Endothelial cell of umbilical vein (primary cell): Measurements from ENCODE around the gene POLE4. TPM values are rescaled to one million over a fixed set of nuclear protein-coding genes. Genes with fewer than 3 reads are reported as not detected.

Experiments used
- BruUV-seq: library from RNA; stranded (reverse); fragments of 400-500 nt; replicated peaks from 2 replicates; lab custom pipeline; 2021; lab: Mats Ljungman, UMichigan
- CTCF ChIA-PET: fragments of 300-600, 350-600 bp; sonication (Branson Sonifier 250); formaldehyde crosslinking; loops from one replicate; lab custom pipeline; 2021; ENCODE audit warnings: antibody characterized with exemption, inconsistent platforms; lab: Charles Lee
- POLR2A ChIA-PET: fragments of 300-600, 350-600 bp; sonication (Branson Sonifier 250); formaldehyde crosslinking; loops from one replicate; lab custom pipeline; 2021; ENCODE audit warnings: antibody characterized with exemption, inconsistent platforms; lab: Charles Lee
- DNase-seq: peaks from one replicate; pipeline ENCODE4 v3.0.0-alpha.2; 2011; ENCODE audit warnings: low read depth, low spot score
- FAIRE-seq: peaks from 2 replicates; lab custom pipeline; 2011; peaks lifted over from hg19 to GRCh38; lab: Jason Lieb, UNC
- H2AFZ ChIP-seq: 2 replicates; pipeline ENCODE4 v1.6.0; 2012; ENCODE audit warnings: low read depth, low read length, control low read depth, inconsistent platforms
- H3K27ac ChIP-seq: 2 replicates; pipeline ENCODE4 v1.5.1; 2011; ENCODE audit warnings: low read depth, mild to moderate bottlenecking, control low read depth, low read length, moderate library complexity; ENCODE audit not compliant: insufficient read depth
- H3K27me3 ChIP-seq, 2 experiments: 2 replicates each; pipeline versions ENCODE4 v1.6.0 to v1.6.1; 2011; ENCODE audit warnings: low read length in 2 of 2, mixed read lengths in 1 of 2; ENCODE audit not compliant: control insufficient read depth in 2 of 2, insufficient read depth in 2 of 2
- H3K36me3 ChIP-seq, 2 experiments: 2 replicates in 1 of 2; 3 replicates in 1 of 2; pipeline ENCODE4 v1.5.1; 2011; ENCODE audit warnings: low read length in 2 of 2, mild to moderate bottlenecking in 1 of 2, moderate library complexity in 1 of 2; ENCODE audit not compliant: control insufficient read depth in 2 of 2, insufficient read depth in 2 of 2; ENCODE audit errors: extremely low read depth in 1 of 2
- H3K4me1 ChIP-seq: 3 replicates; pipeline ENCODE4 v1.5.1; 2011; ENCODE audit warnings: mild to moderate bottlenecking, low read length; ENCODE audit not compliant: control insufficient read depth, insufficient read depth; ENCODE audit errors: extremely low read depth
- H3K4me2 ChIP-seq: 2 replicates; pipeline ENCODE4 v1.6.1; 2011; ENCODE audit warnings: low read length, control low read depth, mixed read lengths; ENCODE audit not compliant: insufficient read depth
- H3K4me3 ChIP-seq, 3 experiments: fragments of 200-600 bp in 1 of 3; sonication (generic), shearing (Covaris generic) in 1 of 3; replicated peaks in 1 of 3; 2 replicates each; pipeline ENCODE4 v1.5.1; 2011 to 2016; ENCODE audit warnings: control low read depth in 3 of 3, low read length in 3 of 3, mild to moderate bottlenecking in 2 of 3, inconsistent platforms in 1 of 3, low read depth in 1 of 3, moderate library complexity in 1 of 3; ENCODE audit not compliant: insufficient read depth in 1 of 3
- H3K79me2 ChIP-seq: 2 replicates; pipeline ENCODE4 v1.6.0; 2012; ENCODE audit warnings: low read length, inconsistent platforms; ENCODE audit not compliant: control insufficient read depth, insufficient read depth
- H3K9ac ChIP-seq: replicated peaks from 2 replicates; pipeline ENCODE3; 2011; ENCODE audit warnings: low read length, control low read depth; ENCODE audit not compliant: insufficient read depth; ENCODE audit errors: extremely low read depth
- H3K9me1 ChIP-seq: replicated peaks from 3 replicates; pipeline ENCODE4 v1.6.0; 2011; ENCODE audit warnings: mild to moderate bottlenecking, low read length; ENCODE audit not compliant: control insufficient read depth, insufficient read depth; ENCODE audit errors: extremely low read depth
- H3K9me3 ChIP-seq: replicated peaks from 2 replicates; pipeline ENCODE4 v1.5.1; 2012; ENCODE audit warnings: low read length, inconsistent platforms; ENCODE audit not compliant: control insufficient read depth, insufficient read depth
- H4K20me1 ChIP-seq: replicated peaks from 2 replicates; pipeline ENCODE3; 2011; ENCODE audit warnings: mild to moderate bottlenecking, low read length; ENCODE audit not compliant: control insufficient read depth, insufficient read depth; ENCODE audit errors: extremely low read depth
- CTCF ChIP-seq, 2 donors: IDR thresholded peaks; 1 replicate in 1 of 2; 2 replicates in 1 of 2; pipeline ENCODE4 v1.5.1; 2011; ENCODE audit warnings: low read length in 2 of 2, mild to moderate bottlenecking in 2 of 2, moderate library complexity in 2 of 2, control low read depth in 1 of 2, inconsistent platforms in 1 of 2, low read depth in 1 of 2; ENCODE audit not compliant: insufficient read depth in 1 of 2; ENCODE audit errors: extremely low read depth in 1 of 2
- EZH2 ChIP-seq: IDR thresholded peaks from 2 replicates; pipeline ENCODE4 v1.6.1; 2012; ENCODE audit warnings: borderline replicate concordance, low read depth, mild to moderate bottlenecking, moderate library complexity, low read length, inconsistent platforms; ENCODE audit not compliant: severe bottlenecking
- FOS ChIP-seq: IDR thresholded peaks from 2 replicates; pipeline ENCODE4 v1.6.1; 2011; ENCODE audit warnings: mild to moderate bottlenecking, low read length, moderate library complexity, borderline replicate concordance; ENCODE audit not compliant: insufficient read depth
- GATA2 ChIP-seq: IDR thresholded peaks from 2 replicates; pipeline ENCODE4 v1.7.0; 2011; ENCODE audit warnings: low read depth, mild to moderate bottlenecking, moderate library complexity, mixed read lengths, low read length; ENCODE audit not compliant: insufficient read length, insufficient read depth
- JUN ChIP-seq: IDR thresholded peaks from 2 replicates; pipeline ENCODE4 v1.6.1; 2011; ENCODE audit warnings: borderline replicate concordance, low read depth; ENCODE audit not compliant: insufficient read length, insufficient read depth
- MYC ChIP-seq: IDR thresholded peaks from one replicate; pipeline ENCODE4 v1.6.1; 2011; ENCODE audit warnings: mild to moderate bottlenecking, low read depth, low read length
- POLR2A ChIP-seq: IDR thresholded peaks from 2 replicates; pipeline ENCODE4 v1.6.1; 2012; ENCODE audit warnings: low read depth, mild to moderate bottlenecking, control low read depth, low read length
- POLR2AphosphoS5 ChIP-seq: IDR thresholded peaks from 2 replicates; pipeline ENCODE4 v1.6.1; 2012; ENCODE audit warnings: low read depth, mild to moderate bottlenecking, control low read depth, low read length, moderate library complexity; ENCODE audit not compliant: insufficient read depth
- dilution Hi-C: fragments of 300-500 bp; cut with MboI; formaldehyde crosslinking; loops from one replicate; pipeline ENCODE4 v1.15.0; 2019; ENCODE audit warnings: low sequenced_read_pairs; ENCODE audit not compliant: extremely low pct_ligation_motif_present
- intact Hi-C: fragments of 100-400 bp; cut with micrococcal nuclease; formaldehyde crosslinking; loops from one replicate; pipeline ENCODE4 v1.10.0; 2022
- polyA plus RNA-seq, 4 experiments: library from polyadenylated mRNA; depleted of rRNA in 3 of 4; stranded (reverse) in 3 of 4; unstranded in 1 of 4; fragments of >200 nt; gene quantifications; 2 replicates each; pipeline versions ENCODE4 v1.2.1 to v1.2.3, GENCODE V29; 2011 to 2012; ENCODE audit warnings: missing spikeins in 1 of 4
- total RNA-seq: library from RNA; stranded (reverse); gene quantifications from 2 replicates; pipeline ENCODE4 v1.2.3, GENCODE V29; 2021
- TF ChIP-seq, protein P1 (sequence below): IDR thresholded peaks from 2 replicates; pipeline ENCODE4 v1.6.1; 2011; ENCODE audit not compliant: insufficient read depth, insufficient read length

Gene POLE4
- total and polyA plus RNA-seq, 2 donors (not counting 3 experiments of a cell fraction or from before 2014, with no cell fraction given) = 21.4 to 42.6 TPM

- intact Hi-C loops (no loop called here), dilution Hi-C loops (no loop called here)
- Histone ChIP-seq H3K4me1 (no peaks in the 10 kb centered on the region), H3K36me3 (no peaks in the 10 kb centered on the region), H3K79me2 (no peaks in the 10 kb centered on the region), H3K27me3 (no peaks in the 10 kb centered on the region), H4K20me1 (no peaks in the 10 kb centered on the region), H3K9ac (no peak overlapping the region), H3K9me1 (no peaks in the 10 kb centered on the region), H3K4me3 (no peak overlapping the region), H3K27ac (no peak overlapping the region), H2AFZ (no peak overlapping the region), H3K9me3 (no peaks in the 10 kb centered on the region), H3K4me2 (no peak overlapping the region)
- ChIA-PET POLR2A (no interaction called here), CTCF (no interaction called here)
- TF ChIP-seq POLR2AphosphoS5 = no peak
- TF ChIP-seq JUN = no peak
- TF ChIP-seq MYC = no peak
- no peak for TF ChIP-seq EZH2
- TF ChIP-seq GATA2 = no peak
- TF ChIP-seq CTCF (IDR thresholded peaks at IDR 0.05; ENCODE audit: extremely low read depth in 1 of 2, insufficient read depth in 1 of 2, low read depth in 1 of 2, low read length in 2 of 2) = no peak
- TF ChIP-seq POLR2A = no peak
- TF ChIP-seq FOS = no peak
- TF ChIP-seq, protein P1, sequence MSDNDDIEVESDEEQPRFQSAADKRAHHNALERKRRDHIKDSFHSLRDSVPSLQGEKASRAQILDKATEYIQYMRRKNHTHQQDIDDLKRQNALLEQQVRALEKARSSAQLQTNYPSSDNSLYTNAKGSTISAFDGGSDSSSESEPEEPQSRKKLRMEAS = no peak
- BruUV-seq = no TSS peak
- FAIRE-seq (no peak), DNase-seq (no peak)
Observed at GRCh38 chr2:74931940-74932339, 26.5 kb upstream of the POLE4 start.
